ENCODE data around the gene RNF5. TPM values are rescaled to one million over a fixed set of nuclear protein-coding genes. Genes with fewer than 3 reads are reported as not detected.

RNF5 gene
- total RNA-seq, 1 donor from 2014 or later = 58.8 TPM

- DNase-seq (ENCODE audit: low read depth) = no peak
These were observed 26.1 kb upstream of the RNF5 start, which contains the start of gene PRRT1 for GRCh38 chr6:32151863-32152768. TSS of gene PRRT1 (minus strand) at chr6:32151939. CDS start at chr6:32151827, 112 bp downstream.

GRCh38 chr6:32152769-32153563 is 25.2 kb upstream of the RNF5 start:
- peak; percentile 24 for DNase-seq (ENCODE audit: low read depth)

GRCh38 chr6:32153564-32154513 is 24.4 kb upstream of the RNF5 start, which contains the start of gene PPT2:
TSS of gene PPT2 (plus strand) at chr6:32154141. CDS start at chr6:32154595, 454 bp downstream.
- DNase-seq (ENCODE audit: low read depth) = peak; percentile 83

GRCh38 chr6:32154514-32155161 is 23.6 kb upstream of the RNF5 start:
- DNase-seq (ENCODE audit: low read depth) = peak; percentile 68

- no peak for DNase-seq (ENCODE audit: low read depth)
These were observed 21.3 kb upstream of the RNF5 start for GRCh38 chr6:32156891-32157290.

- DNase-seq (ENCODE audit: low read depth) = no peak
These were observed 20.2 kb upstream of the RNF5 start for GRCh38 chr6:32158052-32158451.

- DNase-seq (ENCODE audit: low read depth) = no peak
These were observed 14.5 kb upstream of the RNF5 start for GRCh38 chr6:32163559-32164258.

- no peak for DNase-seq (ENCODE audit: low read depth)
These were observed 13.9 kb upstream of the RNF5 start, which contains the start of gene EGFL8 for GRCh38 chr6:32164295-32164694. TSS of gene EGFL8 (plus strand) at chr6:32164595. CDS start at chr6:32166166, 1,571 bp downstream.

GRCh38 chr6:32166411-32167061 is 11.7 kb upstream of the RNF5 start:
- no peak for DNase-seq (ENCODE audit: low read depth)

- DNase-seq (ENCODE audit: low read depth) = no peak
These were observed 10.9 kb upstream of the RNF5 start for GRCh38 chr6:32167154-32167760.

GRCh38 chr6:32167761-32168262 is 10.4 kb upstream of the RNF5 start:
- no peak for DNase-seq (ENCODE audit: low read depth)

GRCh38 chr6:32168350-32168749 is 9.9 kb upstream of the RNF5 start:
- no peak for DNase-seq (ENCODE audit: low read depth)

GRCh38 chr6:32168807-32169591 is 9.2 kb upstream of the RNF5 start:
- no peak for DNase-seq (ENCODE audit: low read depth)

GRCh38 chr6:32170294-32170693 is 7.9 kb upstream of the RNF5 start:
- DNase-seq (ENCODE audit: low read depth) = no peak

GRCh38 chr6:32171234-32171633 is 7.0 kb upstream of the RNF5 start:
- no peak for DNase-seq (ENCODE audit: low read depth)

- no peak for DNase-seq (ENCODE audit: low read depth)
These were observed 5.0 kb upstream of the RNF5 start for GRCh38 chr6:32173051-32173727.

- no peak for DNase-seq (ENCODE audit: low read depth)
These were observed 3.8 kb upstream of the RNF5 start for GRCh38 chr6:32174416-32174815.

GRCh38 chr6:32175322-32175710 is 2.9 kb upstream of the RNF5 start:
- no peak for DNase-seq (ENCODE audit: low read depth)

Measured in renal cortical epithelial cell (primary cell).